ENCODE measurements around the gene KIF26B.

DNA sequence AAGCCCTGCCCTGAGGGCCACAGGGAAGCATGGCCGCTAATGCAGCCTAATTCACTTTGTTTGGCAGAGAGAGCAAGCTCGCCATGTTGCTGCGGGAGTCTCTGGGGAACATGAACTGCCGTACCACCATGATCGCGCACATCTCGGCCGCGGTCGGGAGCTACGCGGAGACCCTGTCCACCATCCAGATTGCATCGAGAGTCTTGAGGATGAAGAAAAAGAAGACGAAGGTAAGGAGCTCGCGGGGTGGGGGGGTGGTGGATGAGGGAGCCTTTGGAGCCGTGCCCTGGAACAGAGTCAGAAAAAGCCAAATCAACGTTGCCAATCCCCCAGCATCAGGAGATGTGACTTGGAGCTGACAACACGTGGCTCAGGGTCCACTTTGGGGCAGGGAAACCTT, 529.4 kb downstream of the KIF26B start:
- TF ChIP-seq POLR2AphosphoS5 (IDR thresholded peaks at IDR 0.05): no peak
- no peak for TF ChIP-seq EP300 (IDR thresholded peaks at IDR 0.05)
- TF ChIP-seq, protein P1, sequence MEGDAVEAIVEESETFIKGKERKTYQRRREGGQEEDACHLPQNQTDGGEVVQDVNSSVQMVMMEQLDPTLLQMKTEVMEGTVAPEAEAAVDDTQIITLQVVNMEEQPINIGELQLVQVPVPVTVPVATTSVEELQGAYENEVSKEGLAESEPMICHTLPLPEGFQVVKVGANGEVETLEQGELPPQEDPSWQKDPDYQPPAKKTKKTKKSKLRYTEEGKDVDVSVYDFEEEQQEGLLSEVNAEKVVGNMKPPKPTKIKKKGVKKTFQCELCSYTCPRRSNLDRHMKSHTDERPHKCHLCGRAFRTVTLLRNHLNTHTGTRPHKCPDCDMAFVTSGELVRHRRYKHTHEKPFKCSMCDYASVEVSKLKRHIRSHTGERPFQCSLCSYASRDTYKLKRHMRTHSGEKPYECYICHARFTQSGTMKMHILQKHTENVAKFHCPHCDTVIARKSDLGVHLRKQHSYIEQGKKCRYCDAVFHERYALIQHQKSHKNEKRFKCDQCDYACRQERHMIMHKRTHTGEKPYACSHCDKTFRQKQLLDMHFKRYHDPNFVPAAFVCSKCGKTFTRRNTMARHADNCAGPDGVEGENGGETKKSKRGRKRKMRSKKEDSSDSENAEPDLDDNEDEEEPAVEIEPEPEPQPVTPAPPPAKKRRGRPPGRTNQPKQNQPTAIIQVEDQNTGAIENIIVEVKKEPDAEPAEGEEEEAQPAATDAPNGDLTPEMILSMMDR (IDR thresholded peaks at IDR 0.05): no peak

All from stomach (tissue), 4 donors.